ENCODE data around the gene SIRT4.
"Not testable (repeated sequence)": the region's sequence is repeated elsewhere in the genome, so short reads cannot be mapped to it uniquely, and the experiment has no call there.

SIRT4 gene, protein sequence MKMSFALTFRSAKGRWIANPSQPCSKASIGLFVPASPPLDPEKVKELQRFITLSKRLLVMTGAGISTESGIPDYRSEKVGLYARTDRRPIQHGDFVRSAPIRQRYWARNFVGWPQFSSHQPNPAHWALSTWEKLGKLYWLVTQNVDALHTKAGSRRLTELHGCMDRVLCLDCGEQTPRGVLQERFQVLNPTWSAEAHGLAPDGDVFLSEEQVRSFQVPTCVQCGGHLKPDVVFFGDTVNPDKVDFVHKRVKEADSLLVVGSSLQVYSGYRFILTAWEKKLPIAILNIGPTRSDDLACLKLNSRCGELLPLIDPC

DNA sequence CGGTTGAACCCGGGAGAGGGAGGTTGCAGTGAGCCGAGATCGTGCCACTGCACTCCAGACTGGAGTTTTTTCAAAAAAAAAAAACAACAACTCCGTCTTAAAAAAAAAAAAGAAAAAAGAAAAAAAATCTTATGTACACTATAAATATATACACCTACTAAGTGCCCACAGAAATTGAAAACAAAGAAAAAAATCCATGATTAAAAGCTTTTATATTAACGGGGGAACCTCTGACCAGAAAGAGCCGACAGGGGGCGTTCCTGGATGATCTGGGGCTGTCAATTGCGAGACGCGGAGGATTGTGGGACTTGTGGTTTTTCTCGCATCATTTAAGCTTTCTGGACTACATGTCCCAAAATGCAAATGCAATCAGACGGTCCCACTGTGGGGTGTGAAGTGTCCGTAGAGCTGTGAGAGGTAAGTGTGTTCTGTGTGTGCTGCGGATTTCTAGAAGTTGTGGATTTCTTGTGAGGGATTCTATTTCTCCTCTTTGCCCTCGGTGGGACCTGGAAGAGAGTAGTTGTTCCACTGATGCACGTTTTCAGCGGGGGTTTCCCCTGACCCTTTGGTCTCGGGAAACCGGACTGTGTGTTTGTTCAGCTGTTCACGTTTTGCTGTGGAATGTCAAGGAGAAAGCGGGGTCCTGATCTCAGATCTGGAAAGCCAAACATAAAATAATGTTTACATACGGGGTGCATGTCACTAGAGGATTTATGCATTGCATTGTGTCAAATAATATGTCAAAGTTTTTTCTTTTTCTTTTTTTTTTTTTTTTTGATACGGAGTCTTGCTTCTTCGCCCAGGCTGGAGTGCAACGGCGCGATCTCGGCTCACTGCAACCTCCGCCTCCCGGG, at the start of gene SIRT4:
Gene SIRT4, plus strand, starts transcription at position 360 of the 854 bp plus-strand sequence. CDS start 1,241 bp downstream, outside the sequence.
- peak; percentile 87 for DNase-seq

DNA sequence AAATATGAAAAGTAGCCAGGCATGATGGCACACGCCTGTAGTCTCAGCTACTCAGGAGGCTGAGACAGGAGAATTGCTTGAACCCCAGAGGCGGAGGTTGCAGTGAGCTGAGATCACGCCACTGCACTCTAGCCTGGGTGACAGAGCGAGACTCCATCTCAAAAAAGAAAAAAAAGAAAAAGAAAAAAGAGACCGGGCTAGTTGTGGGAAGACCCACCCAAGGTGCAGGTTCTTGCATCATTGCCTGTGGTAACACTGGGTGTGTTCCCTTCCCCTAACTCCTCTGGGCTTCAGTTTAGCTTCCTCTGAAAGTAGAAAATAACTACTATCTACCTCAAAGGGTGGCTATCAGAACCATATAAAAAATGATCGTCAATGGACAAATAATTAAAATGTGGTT, 48.8 kb upstream of the SIRT4 start:
- DNase-seq: not testable (repeated sequence)

DNA sequence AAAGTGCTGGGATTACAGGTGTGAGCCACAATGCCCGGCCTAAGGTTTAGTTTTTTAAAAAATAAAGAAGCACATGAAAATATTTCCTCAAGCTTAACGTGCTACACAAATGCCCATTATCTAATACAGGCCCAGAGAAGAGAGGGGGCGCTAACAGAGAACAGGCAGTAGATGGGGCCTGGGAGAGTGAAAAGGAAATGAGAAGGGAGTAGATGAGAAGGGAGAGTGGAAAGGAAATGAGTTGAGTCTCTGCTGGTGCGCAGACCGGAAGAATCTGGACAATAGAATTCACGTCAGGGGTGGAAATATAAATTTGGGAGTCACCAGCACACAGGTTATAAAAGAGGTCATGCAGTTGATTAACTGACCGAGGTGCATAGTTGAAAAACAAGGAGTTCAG, 47.3 kb upstream of the SIRT4 start:
- no peak for DNase-seq

DNA sequence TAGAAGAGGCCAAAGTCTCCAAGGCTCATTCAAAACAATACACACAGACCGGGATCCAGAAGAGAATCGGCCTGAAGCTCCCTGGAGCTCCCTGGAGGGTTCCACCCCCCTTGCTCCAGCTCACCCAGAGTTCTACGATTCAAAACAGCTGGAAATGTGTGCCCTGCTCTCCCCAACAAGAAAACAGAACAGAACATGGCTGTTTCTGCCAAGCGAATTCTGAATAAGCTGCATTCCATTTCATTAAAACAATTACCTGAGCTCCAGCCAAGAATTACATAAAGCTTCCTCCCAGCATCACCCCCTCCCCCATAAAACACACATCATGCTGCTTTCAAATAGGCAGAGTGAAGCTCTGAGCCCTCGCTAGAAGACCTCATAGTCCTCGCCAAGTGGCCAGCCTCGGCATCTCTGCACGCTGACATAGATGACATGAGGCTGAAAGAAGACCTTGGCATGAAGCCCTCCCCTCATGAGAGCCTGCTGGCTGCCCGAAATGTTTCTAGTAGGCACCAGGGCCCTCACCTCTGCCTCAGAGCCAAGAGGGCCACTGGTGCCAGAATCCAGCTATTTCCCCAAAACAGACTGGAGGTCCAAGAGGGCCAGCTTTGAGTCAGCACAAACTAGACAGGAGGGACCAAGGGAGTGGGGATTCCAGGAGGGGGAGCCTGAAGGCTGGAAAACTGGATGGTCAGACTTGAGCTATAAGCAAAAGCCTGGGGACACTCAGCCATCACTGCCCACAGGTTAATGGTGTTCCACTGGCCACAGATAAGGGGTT, 44.9 kb upstream of the SIRT4 start:
- no peak for DNase-seq

DNA sequence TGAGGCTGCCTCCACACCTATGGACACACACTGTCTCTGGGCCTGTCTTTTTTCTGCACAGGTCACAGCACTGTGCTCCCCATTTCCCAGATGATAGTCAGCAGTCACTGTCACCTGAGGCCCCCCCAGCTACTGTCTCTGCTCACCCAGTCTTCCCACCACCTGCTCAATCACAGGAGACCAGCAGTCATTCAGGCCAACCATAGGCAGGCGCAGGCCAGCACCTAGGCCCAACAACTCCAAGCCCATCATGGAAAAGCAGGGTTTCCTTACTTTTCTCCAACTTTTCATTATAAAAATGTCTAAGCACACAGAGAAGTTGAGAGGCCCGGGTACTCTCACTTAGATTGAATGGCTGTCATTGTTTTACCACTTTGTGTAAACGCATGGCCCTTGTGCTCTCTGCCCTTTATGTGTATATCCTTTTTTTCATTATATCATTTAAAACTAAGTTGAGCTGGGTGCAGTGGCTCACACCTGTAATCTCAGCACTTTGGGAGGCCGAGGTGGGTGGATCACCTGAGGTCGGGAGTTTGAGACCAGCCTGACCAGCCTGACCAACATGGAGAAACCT, 43.7 kb upstream of the SIRT4 start:
- no peak for DNase-seq

DNA sequence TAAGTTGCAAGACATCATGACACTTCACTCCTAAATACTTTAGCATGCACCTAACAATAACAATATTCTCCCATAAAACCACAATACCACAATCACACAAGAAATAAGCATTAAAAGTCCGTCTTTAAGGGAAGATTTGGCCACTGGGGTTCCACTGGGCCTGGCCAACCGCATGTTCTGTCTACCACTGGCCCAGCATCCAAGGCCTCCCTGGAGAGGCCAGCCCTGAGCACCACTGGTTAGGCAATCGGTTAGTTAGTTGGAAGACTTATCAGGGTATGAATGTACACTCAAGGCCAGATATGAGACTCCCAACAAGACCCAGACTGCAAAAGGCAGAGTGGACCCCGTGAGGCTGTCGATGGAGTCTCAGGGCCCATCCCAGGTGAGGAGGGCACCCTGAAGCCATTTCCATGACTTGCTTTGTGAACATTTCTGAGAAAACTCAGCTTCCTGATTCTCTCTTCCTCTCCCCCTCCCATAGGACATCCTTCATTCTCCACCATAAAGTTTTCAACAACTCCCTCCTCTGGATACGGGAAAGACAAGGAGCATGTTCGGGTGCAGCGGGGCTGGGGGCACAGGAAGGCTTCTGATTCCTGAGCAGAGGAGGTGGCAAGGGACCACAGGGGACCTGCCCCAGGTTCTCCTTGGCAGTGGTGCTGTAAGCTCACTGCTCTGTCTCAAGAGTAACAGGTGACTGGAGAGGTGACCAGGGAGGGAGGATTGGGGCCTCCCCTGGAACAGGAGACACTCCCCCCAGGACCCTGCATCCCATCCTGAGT, 42.5 kb upstream of the SIRT4 start:
- no peak for DNase-seq

DNA sequence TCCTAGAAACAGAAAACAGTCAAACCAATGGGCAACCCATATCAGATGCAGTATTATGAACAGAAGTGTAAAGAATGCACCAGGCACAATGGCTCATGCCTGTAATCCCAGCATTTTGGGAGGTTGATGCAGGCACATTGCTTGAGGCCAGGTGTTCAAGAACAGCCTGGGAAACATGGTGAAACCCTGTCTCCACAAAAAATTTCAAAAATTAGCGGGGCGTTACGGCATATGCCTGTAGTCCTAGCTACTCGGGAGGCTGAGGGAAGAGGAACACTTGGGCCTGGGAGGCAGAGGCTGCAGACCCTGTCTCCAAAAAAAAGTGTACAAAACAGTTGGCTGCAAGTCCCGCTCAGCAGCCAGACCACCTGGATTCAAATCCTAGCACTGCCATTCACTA, 41.5 kb upstream of the SIRT4 start:
- no peak for DNase-seq

DNA sequence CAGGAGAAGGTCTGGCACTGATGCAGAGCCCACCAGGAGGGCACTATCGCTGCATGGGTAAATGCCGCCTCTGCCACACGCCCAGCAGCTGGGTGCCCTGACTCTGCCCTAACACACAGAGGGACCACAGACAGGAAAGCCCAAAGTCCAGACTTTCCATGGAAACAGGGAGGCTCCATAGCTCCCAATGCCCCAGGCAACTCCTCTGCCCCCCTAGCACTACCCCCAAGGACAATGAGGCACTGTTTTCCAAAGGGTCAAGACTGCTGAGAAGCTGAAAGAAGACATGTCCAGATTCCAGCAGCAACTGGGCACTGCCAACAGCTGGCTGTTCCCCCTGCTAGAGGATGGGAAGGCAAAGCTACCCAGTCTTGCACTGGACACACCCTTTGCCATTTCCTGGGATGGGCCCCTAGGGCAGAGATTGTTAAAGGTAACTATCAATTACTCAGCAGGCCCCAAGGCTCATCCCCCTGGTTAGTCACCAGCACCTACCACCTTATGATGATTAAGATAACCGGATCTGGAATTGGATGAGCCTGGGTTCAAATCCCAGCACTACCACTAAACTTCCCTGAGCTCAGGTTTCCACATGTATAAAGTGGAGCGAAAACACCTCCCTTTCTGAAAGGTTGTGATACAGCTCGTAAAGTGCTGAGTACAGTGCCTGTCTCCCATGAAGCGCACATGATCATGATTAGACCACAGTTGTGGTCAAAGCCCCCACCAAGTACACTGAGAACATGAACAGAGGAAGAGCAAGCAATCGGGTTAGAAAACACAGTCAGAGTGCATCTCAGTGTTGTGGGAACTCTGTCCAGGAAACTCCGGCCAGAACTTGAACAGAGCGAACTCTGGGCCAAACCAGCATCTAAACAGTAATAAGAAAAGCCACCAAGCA, 39.9 kb upstream of the SIRT4 start:
- no peak for DNase-seq

DNA sequence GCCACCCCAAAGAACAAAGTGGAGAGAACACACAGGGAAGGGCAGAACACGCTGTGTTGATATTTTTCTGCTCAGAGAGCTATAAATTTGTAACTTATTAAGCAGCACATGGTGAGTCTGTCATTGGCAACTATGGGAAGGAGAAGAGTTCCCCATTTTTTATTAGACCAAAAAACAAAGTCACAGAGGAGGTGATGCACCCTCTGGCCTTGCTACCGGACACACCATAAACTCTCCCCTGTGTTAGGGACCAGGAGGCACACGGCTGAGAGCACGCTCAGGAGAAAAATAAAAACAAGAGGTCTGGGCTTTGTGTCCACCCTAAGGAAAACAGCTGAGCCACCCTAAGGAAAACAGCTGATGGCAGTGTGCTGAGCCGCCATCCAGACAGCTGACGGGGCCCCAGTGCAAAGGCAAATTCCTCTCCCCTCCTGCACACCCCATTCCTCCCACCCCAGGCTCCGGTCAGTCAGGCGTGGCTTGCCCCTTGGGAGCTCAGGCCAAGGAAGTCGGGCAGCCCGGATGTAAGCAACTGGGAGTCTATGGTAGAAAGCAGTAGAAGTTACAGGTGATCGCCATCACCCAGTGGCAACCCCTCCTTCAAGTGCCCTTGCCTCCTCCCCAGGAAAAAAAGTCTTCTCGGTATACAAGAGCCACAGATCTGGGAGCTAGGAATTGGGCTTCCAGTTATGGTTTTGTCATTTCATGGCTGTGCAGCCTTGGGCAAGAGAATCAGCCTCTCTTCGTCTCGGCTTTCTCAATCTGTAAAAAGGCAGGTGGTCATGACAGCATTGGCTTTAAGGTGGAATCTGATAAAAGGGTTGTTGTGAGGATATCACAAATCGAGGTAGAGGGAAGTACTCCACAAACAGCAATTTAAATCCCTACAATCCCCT, 39.0 kb upstream of the SIRT4 start:
- DNase-seq: no peak

DNA sequence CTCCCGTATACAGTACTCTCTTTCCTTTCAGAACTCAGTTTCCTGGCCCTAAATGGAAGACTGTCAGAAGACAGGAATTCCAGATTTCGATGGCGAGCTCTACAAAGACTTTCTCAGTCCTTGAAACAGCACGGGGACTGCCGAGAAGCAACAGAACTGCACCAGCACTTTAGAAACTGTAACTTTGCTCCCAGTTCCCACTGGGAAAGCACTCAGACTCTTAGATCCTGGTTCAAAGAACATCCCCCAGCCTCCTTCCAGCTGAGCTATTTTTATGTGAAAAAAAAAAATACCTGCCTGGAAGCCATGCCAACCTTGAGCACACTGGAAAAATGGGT, 38.4 kb upstream of the SIRT4 start:
- no peak for DNase-seq

DNA sequence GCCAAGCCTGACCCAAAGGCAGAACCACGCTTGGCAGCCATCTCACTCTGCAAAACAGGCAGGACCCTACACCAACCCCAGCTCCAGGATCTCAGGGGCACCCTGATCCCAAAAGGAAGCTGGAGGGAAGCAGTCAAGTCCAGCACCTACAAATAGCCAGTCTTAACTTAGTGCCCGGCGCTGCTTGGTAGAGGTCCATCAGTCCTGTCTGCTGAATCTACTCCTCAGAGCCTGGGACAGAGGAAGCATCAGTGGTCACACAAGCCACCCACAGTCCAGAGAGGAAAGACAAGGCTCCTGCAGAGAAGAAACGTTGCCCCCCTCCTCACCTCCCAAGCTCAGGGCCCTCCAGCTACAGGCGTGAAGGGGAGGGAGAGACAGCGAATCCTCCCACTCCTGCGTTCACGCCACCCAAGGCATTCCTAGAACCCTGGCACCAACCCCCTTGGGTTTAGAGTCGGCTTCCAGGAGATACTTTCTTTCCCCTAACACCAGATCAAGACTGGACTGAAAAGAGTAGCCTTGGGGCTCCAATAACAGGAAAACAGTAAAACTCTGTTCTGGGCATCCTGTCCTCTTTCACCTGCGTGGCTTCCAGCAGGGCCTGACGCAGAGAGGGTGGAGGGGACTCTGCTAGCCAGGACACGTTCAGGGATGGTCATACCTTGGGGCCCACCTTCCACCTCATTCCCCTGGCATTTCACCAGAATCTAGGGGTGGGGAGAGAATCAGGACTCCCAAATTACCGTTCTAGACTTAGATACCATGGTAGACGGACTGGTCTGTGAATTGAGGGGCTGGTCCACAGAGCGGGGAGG, 37.8 kb upstream of the SIRT4 start:
- DNase-seq: no peak

DNA sequence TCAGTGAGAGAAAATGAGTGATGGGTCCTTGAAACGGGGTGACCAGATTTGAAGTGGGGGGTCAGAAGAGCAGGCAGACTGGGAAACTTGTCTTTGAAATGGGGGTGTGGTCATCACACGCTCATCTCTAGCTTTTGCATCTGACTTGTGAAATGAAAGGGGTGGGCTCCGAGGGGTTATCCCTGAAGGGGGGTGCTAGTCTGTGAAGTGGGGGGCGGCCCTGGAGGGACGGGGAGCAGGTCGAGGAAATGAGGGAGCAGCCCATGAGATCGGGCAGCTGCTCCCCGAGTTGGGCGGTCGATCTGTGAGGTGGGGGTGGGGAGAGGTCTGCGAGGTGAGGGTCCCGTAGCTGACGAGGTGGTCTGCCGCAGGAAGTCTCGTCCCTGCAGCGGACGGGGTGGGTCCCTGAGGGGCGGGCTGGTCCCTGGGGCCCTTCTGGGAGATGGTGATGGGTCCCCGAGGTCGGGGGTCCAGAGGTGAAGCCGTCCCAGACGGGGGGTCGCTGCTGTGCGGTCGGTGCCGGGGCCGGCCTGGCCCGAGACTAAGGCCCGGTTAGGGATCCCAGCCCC, 37.1 kb upstream of the SIRT4 start:
- no peak for DNase-seq

DNA sequence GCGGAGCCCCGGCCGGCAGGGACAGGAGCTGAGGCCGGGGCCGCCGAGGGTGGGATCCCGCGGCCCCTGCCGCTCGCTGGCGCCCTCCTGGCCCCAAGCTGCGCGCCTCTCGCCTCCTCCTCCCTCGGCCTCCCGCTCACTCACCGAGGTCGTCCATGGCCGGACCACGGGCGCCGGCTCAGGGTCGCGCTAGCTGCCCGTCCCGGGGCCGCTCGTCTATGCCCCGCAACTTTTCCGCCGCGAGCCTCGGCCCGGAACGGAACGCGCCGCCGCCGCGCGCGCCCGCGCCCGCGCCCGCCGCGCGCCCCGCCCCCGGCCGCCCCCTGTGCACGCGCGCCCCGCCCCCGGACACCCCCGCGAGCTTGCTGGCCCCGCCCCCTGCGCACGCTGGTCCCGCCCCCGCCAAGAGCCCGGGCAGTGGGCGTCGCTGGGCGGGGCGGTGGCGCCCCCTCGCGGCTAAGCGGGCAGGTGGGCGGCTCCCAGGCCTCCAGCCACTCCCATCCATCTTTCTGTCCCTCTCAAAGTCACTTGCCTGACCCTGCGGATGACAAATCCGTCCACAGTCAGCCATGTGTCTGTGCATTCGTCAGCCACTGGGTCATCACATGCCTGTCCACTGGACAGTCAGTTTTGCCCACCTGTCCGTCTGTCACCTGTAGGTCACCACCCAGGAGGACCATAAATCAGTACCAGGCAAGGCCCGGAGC, 36.5 kb upstream of the SIRT4 start, which contains the start of gene PXN:
Gene PXN, minus strand, starts transcription at position 258 of the 707 bp plus-strand sequence. Its CDS starts 101 bp downstream, at position 157.
- DNase-seq: peak; percentile 30

DNA sequence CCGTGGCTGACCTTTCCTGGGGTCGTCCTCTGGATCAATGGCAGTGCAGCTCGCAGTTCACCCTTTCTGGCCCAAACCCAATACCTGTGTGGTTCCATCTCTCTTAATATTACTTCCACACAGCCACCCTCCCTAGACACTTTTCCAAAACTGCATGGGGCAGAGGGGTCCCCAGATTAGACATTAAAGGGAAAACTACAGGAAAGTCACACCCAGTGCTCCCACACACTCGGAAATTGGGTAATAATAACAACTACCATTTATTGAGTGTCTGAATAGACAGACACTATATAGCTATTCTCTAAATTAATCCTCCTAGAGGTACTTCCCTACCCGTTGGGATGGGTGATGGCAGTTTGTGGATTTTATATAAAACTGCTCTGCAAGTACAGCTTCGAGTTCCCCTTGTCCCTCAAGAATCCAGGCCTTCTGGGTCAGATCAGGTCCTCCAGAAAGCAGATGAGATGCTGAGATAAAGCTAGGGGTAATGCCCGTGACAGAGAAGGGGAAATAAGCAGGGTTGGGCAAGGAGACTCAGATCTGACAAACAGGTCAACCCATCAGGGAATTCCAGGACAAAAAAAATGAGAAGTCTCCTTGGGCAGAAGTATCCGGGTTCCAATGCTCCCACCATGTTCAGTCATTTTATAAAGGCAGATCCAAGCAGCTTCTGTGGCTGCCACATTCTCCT, 35.8 kb upstream of the SIRT4 start:
- no peak for DNase-seq

DNA sequence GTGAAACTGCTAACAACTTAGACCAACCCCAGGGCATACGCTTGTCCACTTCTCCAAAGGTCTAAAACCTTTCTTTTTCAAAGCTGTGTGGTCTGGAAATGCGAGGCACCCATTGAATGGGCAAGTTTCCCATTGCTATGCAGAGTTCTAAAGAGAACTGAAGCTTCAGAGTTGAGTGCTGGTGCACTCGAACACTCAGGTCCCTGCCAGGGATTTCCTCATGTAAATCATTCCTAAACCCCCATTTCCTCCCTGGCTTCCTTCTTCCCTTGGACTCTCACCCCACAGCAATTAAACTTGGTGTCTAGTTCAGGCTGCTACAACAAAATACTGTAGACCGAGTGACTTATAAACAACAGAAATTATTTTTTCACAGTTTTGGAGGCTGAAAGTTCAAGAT, 34.4 kb upstream of the SIRT4 start:
- DNase-seq: no peak

DNA sequence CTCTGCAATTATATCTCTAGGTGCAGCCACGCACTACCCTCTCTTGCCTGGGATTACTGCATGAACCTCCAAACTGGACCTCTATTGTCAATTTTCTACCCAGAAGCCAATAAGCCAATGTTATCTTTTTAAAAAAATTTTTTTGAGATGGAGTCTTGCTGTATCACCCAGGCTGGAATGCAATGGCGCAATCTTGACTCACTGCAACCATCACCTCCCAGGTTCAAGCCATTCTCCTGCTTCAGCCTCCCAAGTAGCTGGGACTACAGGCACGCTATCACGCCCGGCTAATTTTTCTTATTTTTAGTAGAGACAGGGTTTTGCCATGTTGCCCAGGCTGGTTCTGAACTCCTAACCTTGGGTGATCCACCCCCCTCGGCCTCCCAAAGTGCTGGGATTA, 25.4 kb upstream of the SIRT4 start:
- no peak for DNase-seq

Measured in NCI-H526 treated with DMSO at 0.1 percent for 48 hours (cell line).